H9 (cell line): ENCODE data around the gene OR52B6. TPM values are rescaled to one million over a fixed set of nuclear protein-coding genes. Genes with fewer than 3 reads are reported as not detected.

Source experiments
- DNase-seq: peaks from one replicate; pipeline ENCODE4 v3.0.0-alpha.2; 2017
- H2AFZ ChIP-seq: one replicate; pipeline ENCODE4 v1.6.1; 2013; ENCODE audit warnings: mild to moderate bottlenecking, low read length, control low read depth, moderate library complexity
- H2AK5ac ChIP-seq: 2 replicates; pipeline ENCODE4 v1.6.1; 2013; ENCODE audit warnings: low read length, control low read depth, mixed read lengths; ENCODE audit not compliant: insufficient read length
- H2BK120ac ChIP-seq: one replicate; pipeline ENCODE4 v1.6.1; 2013; ENCODE audit warnings: low read depth, mild to moderate bottlenecking, low read length, control low read depth, inconsistent platforms; ENCODE audit not compliant: poor library complexity, severe bottlenecking
- H2BK12ac ChIP-seq: 2 replicates; pipeline ENCODE4 v1.6.1; 2013; ENCODE audit warnings: low read length, control low read depth, mixed read lengths, low read depth; ENCODE audit not compliant: insufficient read length
- H2BK15ac ChIP-seq: 2 replicates; pipeline ENCODE4 v1.6.1; 2013; ENCODE audit warnings: low read depth, low read length, control low read depth
- H2BK20ac ChIP-seq: one replicate; pipeline ENCODE4 v1.6.1; 2013; ENCODE audit warnings: low read depth, mild to moderate bottlenecking, low read length, control low read depth, inconsistent platforms; ENCODE audit not compliant: poor library complexity, severe bottlenecking
- H2BK5ac ChIP-seq: 2 replicates; pipeline ENCODE4 v1.6.1; 2013; ENCODE audit warnings: low read length, control low read depth, mixed read lengths; ENCODE audit not compliant: insufficient read length
- H3K14ac ChIP-seq: 2 replicates; pipeline ENCODE4 v1.6.1; 2013; ENCODE audit warnings: low read length, control low read depth; ENCODE audit not compliant: insufficient read depth
- H3K18ac ChIP-seq: 2 replicates; pipeline ENCODE4 v1.6.1; 2013; ENCODE audit warnings: low read depth, mild to moderate bottlenecking, mixed read lengths, low read length, control low read depth; ENCODE audit not compliant: insufficient read length
- H3K23ac ChIP-seq: 2 replicates; pipeline ENCODE4 v1.6.1; 2013; ENCODE audit warnings: low read length, control low read depth, mixed read lengths, low read depth; ENCODE audit not compliant: insufficient read length
- H3K23me2 ChIP-seq: 2 replicates; pipeline ENCODE4 v1.6.1; 2013; ENCODE audit warnings: low read depth, mild to moderate bottlenecking, mixed read lengths, low read length, control low read depth; ENCODE audit not compliant: insufficient read length, poor library complexity, severe bottlenecking
- H3K27ac ChIP-seq: 2 replicates; pipeline ENCODE4 v1.5.1; 2013; ENCODE audit warnings: low read length, control low read depth, mixed read lengths, low read depth; ENCODE audit not compliant: insufficient read length
- H3K27me3 ChIP-seq: 2 replicates; pipeline ENCODE4 v1.6.1; 2013; ENCODE audit warnings: low read length, control low read depth, inconsistent platforms; ENCODE audit not compliant: insufficient read depth
- H3K4ac ChIP-seq: 2 replicates; pipeline ENCODE4 v1.6.1; 2013; ENCODE audit warnings: low read depth, mild to moderate bottlenecking, control low read depth, inconsistent platforms, low read length, moderate library complexity
- H3K4me1 ChIP-seq: 2 replicates; pipeline ENCODE4 v1.6.1; 2013; ENCODE audit warnings: low read length, control low read depth, inconsistent platforms; ENCODE audit not compliant: insufficient read depth
- H3K4me2 ChIP-seq: 2 replicates; pipeline ENCODE4 v1.6.1; 2013; ENCODE audit warnings: low read length, control low read depth, mixed read lengths; ENCODE audit not compliant: insufficient read length, insufficient read depth
- H3K56ac ChIP-seq: 2 replicates; pipeline ENCODE4 v1.6.1; 2013; ENCODE audit warnings: low read depth, mild to moderate bottlenecking, mixed read lengths, low read length, control low read depth; ENCODE audit not compliant: insufficient read length
- H3K79me1 ChIP-seq: 2 replicates; pipeline ENCODE4 v1.6.1; 2013; ENCODE audit warnings: low read depth, mild to moderate bottlenecking, moderate library complexity, low read length, control low read depth, inconsistent platforms; ENCODE audit not compliant: insufficient read depth, poor library complexity, severe bottlenecking
- H3K79me2 ChIP-seq: 2 replicates; pipeline ENCODE4 v1.6.1; 2013; ENCODE audit warnings: low read length, control low read depth, inconsistent platforms; ENCODE audit not compliant: insufficient read depth
- H3K9ac ChIP-seq: 2 replicates; pipeline ENCODE4 v1.6.1; 2013; ENCODE audit warnings: low read length, control low read depth, mixed read lengths; ENCODE audit not compliant: insufficient read length; ENCODE audit errors: extremely low read depth
- H3K9me3 ChIP-seq: one replicate; pipeline ENCODE4 v1.6.1; 2013; ENCODE audit warnings: low read depth, low read length, inconsistent platforms; ENCODE audit not compliant: control insufficient read depth
- H3T11ph ChIP-seq: one replicate; pipeline ENCODE4 v1.6.1; 2013; ENCODE audit warnings: mild to moderate bottlenecking, low read length, control low read depth, inconsistent platforms
- H4K20me1 ChIP-seq: one replicate; pipeline ENCODE4 v1.6.1; 2013; ENCODE audit not compliant: control insufficient read depth, insufficient read length, insufficient read depth
- H4K5ac ChIP-seq: 2 replicates; pipeline ENCODE4 v1.6.1; 2013; ENCODE audit warnings: low read depth, mild to moderate bottlenecking, mixed read lengths, low read length, control low read depth; ENCODE audit not compliant: insufficient read length
- H4K8ac ChIP-seq: replicated peaks from 2 replicates; pipeline ENCODE4 v1.6.1; 2013; ENCODE audit warnings: low read length, control low read depth, mixed read lengths, low read depth; ENCODE audit not compliant: insufficient read length
- H4K91ac ChIP-seq: 2 replicates; pipeline ENCODE4 v1.6.1; 2013; ENCODE audit warnings: low read depth, mild to moderate bottlenecking, moderate library complexity, mixed read lengths, low read length, control low read depth; ENCODE audit not compliant: insufficient read length
- H3K27ac Mint-ChIP-seq, 3 experiments: 2 replicates in 2 of 3; 3 replicates in 1 of 3; pipeline ENCODE4 v1.8.0; 2020 to 2021; ENCODE audit warnings: mixed read lengths in 3 of 3, mild to moderate bottlenecking in 1 of 3, moderate library complexity in 1 of 3
- H3K27me3 Mint-ChIP-seq: 2 replicates; pipeline ENCODE4 v1.8.0; 2021; ENCODE audit warnings: low read depth, mild to moderate bottlenecking, moderate library complexity, mixed read lengths
- H3K36me3 Mint-ChIP-seq, 3 experiments: 2 replicates in 2 of 3; 3 replicates in 1 of 3; pipeline ENCODE4 v1.8.0; 2020 to 2021; ENCODE audit warnings: low read depth in 3 of 3, mixed read lengths in 3 of 3; ENCODE audit not compliant: insufficient read depth in 1 of 3
- H3K4me1 Mint-ChIP-seq, 2 experiments: 2 replicates each; pipeline ENCODE4 v1.8.0; 2020; ENCODE audit warnings: mixed read lengths in 2 of 2
- H3K4me3 Mint-ChIP-seq, 2 experiments: 2 replicates in 1 of 2; 3 replicates in 1 of 2; pipeline ENCODE4 v1.8.0; 2020 to 2021; ENCODE audit warnings: mild to moderate bottlenecking in 2 of 2, mixed read lengths in 2 of 2, moderate library complexity in 1 of 2
- H3K9me3 Mint-ChIP-seq, 2 experiments: 2 replicates in 1 of 2; 3 replicates in 1 of 2; pipeline ENCODE4 v1.8.0; 2020; ENCODE audit warnings: mild to moderate bottlenecking in 2 of 2, mixed read lengths in 2 of 2, moderate library complexity in 1 of 2
- WGBS: extraction: QIAGEN DNeasy Blood & Tissue Kit; methylation state at CpG from one replicate; pipeline ENCODE4 v1.1.7; 2013; ENCODE audit warnings: missing lambda C conversion rate, low lambda C conversion rate, mixed read lengths; ENCODE audit not compliant: insufficient read length; ENCODE audit errors: extremely low coverage; 5-methylcytosine and 5-hydroxymethylcytosine counted together
- total RNA-seq: library from RNA; stranded (reverse); gene quantifications from 2 replicates; pipeline ENCODE4 v1.2.1, GENCODE V29; 2021
- TF ChIP-seq, protein P1 (sequence below): fragments of 200-600 bp; sonication (generic); conservative IDR thresholded peaks from 3 replicates; pipeline ENCODE4 v1.8.0; 2021; ENCODE audit warnings: antibody characterized with exemption, mild to moderate bottlenecking

OR52B6 gene
- total RNA-seq, 1 experiment from 2014 or later: not detected

DNA sequence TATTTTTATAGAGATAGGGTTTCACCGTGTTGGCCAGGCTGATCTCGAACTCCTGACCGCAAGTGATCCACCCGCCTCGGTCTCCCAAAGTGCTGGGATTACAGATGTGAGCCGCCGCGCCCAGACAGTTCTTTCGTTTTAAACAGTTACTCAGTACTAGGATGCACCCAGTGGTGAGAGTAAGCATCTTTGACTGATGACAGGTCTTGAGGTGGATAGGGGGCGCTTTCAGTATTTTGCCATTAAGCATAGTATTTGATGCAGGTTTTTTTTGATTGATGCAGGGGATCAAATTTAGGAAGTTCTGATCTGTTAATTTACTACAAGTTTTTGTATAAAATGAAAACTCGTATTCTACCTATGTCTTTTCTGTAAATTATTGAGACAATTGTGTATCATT, 30.9 kb downstream of the OR52B6 start:
- no peak overlapping the region for H2BK120ac ChIP-seq

More for the DNA sequence above, 30.9 kb downstream of the OR52B6 start:
- Mint-ChIP-seq H3K36me3 (peaks cover 9 to 43% (median 39%) of the 10 kb centered on the region in 3 experiments; a peak in 6 of 7 replicates), H3K9me3 (no peaks in the 10 kb centered on the region), H3K4me3 (no peak overlapping the region), H3K4me1 (no peaks in the 10 kb centered on the region), H3K27me3 (no peaks in the 10 kb centered on the region), H3K27ac (no peak overlapping the region)
- Histone ChIP-seq H2AK5ac (no peak overlapping the region), H3K4me1 (no peaks in the 10 kb centered on the region), H3K4me2 (no peak overlapping the region), H2BK12ac (no peak overlapping the region), H4K5ac (no peak overlapping the region), H3T11ph (no peak overlapping the region), H3K9me3 (no peaks in the 10 kb centered on the region), H3K27ac (no peak overlapping the region), H3K18ac (no peak overlapping the region), H3K79me1 (no peaks in the 10 kb centered on the region), H2BK20ac (no peak overlapping the region), H3K79me2 (no peaks in the 10 kb centered on the region), H3K14ac (no peak overlapping the region), H2BK5ac (no peak overlapping the region), H4K91ac (no peak overlapping the region), H3K4ac (no peak overlapping the region), H3K27me3 (no peaks in the 10 kb centered on the region), H2AFZ (no peak overlapping the region), H3K23ac (no peak overlapping the region), H2BK15ac (no peak overlapping the region), H3K23me2 (no peaks in the 10 kb centered on the region), H4K20me1 (no peaks in the 10 kb centered on the region), H3K9ac (no peak overlapping the region), H4K8ac (no peak overlapping the region), H3K56ac (no peak overlapping the region)
- no peak for DNase-seq
- TF ChIP-seq, protein P1, sequence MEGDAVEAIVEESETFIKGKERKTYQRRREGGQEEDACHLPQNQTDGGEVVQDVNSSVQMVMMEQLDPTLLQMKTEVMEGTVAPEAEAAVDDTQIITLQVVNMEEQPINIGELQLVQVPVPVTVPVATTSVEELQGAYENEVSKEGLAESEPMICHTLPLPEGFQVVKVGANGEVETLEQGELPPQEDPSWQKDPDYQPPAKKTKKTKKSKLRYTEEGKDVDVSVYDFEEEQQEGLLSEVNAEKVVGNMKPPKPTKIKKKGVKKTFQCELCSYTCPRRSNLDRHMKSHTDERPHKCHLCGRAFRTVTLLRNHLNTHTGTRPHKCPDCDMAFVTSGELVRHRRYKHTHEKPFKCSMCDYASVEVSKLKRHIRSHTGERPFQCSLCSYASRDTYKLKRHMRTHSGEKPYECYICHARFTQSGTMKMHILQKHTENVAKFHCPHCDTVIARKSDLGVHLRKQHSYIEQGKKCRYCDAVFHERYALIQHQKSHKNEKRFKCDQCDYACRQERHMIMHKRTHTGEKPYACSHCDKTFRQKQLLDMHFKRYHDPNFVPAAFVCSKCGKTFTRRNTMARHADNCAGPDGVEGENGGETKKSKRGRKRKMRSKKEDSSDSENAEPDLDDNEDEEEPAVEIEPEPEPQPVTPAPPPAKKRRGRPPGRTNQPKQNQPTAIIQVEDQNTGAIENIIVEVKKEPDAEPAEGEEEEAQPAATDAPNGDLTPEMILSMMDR: peak; percentile 60
- no CpG with 5 or more reads among the region's 11 CpGs for WGBS
